Naive thymus-derived CD8-positive, alpha-beta T cell (primary cell): ENCODE data around the gene MYRF. TPM values are rescaled to one million over a fixed set of nuclear protein-coding genes. Genes with fewer than 3 reads are reported as not detected.

Experiments used
- ATAC-seq, 2 donors: fragments of 150-1000 bp; cut with Tn5 transposase in 1 of 2; sonication (Bioruptor Pico), chemical (Tn5 transposase) in 1 of 2; 1 replicate in 1 of 2; 2 replicates in 1 of 2; pipeline ENCODE4 v1.10.0; 2021; ENCODE audit warnings: mild to moderate bottlenecking in 2 of 2, moderate library complexity in 2 of 2
- POLR2A ChIA-PET: fragments of 350-600 bp; sonication (Branson Sonifier 250); formaldehyde crosslinking; loops from one replicate; lab custom pipeline; 2021; ENCODE audit warnings: antibody characterized with exemption; lab: Charles Lee
- DNase-seq, 10 donors: peaks; one replicate each; pipeline versions ENCODE4 v3.0.0 to v3.0.0-alpha.2; 2020 to 2022
- H3K27ac Mint-ChIP-seq, 10 donors: one replicate each; pipeline ENCODE4 v1.8.0; 2020 to 2022; ENCODE audit warnings: mild to moderate bottlenecking in 10 of 10, mixed read lengths in 10 of 10, moderate library complexity in 4 of 10, inconsistent platforms in 1 of 10
- H3K27me3 Mint-ChIP-seq, 5 donors: one replicate each; pipeline ENCODE4 v1.8.0; 2021 to 2022; ENCODE audit warnings: mixed read lengths in 5 of 5
- H3K36me3 Mint-ChIP-seq, 3 donors: one replicate each; pipeline ENCODE4 v1.8.0; 2020 to 2022; ENCODE audit warnings: mixed read lengths in 3 of 3, mild to moderate bottlenecking in 2 of 3, inconsistent platforms in 1 of 3
- H3K4me1 Mint-ChIP-seq, 4 donors: one replicate each; pipeline ENCODE4 v1.8.0; 2021 to 2022; ENCODE audit warnings: mixed read lengths in 4 of 4
- H3K4me3 Mint-ChIP-seq, 10 donors: one replicate each; pipeline ENCODE4 v1.8.0; 2020 to 2022; ENCODE audit warnings: mild to moderate bottlenecking in 10 of 10, mixed read lengths in 10 of 10, moderate library complexity in 6 of 10, inconsistent platforms in 1 of 10
- H3K9me3 Mint-ChIP-seq, 9 donors: one replicate each; pipeline ENCODE4 v1.8.0; 2020 to 2022; ENCODE audit warnings: mixed read lengths in 9 of 9, mild to moderate bottlenecking in 3 of 9, inconsistent platforms in 1 of 9, moderate library complexity in 1 of 9
- polyA plus RNA-seq, 3 donors: library from polyadenylated mRNA; unstranded; fragments of 300-500 nt; fragmentation: Illumina TruSeq; gene quantifications; one replicate each; pipeline ENCODE4 v1.2.3, GENCODE V29; 2021
- total RNA-seq, 8 experiments: library from RNA in 2 of 8; stranded (reverse) in 2 of 8; gene quantifications; one replicate each; pipeline ENCODE4 v1.2.3 and lab custom pipeline; 2021 to 2026

Gene MYRF
- total and polyA plus RNA-seq, 5 experiments from 2014 or later = 0.26 to 0.68 (median 0.49) TPM; not detected in 1

DNA sequence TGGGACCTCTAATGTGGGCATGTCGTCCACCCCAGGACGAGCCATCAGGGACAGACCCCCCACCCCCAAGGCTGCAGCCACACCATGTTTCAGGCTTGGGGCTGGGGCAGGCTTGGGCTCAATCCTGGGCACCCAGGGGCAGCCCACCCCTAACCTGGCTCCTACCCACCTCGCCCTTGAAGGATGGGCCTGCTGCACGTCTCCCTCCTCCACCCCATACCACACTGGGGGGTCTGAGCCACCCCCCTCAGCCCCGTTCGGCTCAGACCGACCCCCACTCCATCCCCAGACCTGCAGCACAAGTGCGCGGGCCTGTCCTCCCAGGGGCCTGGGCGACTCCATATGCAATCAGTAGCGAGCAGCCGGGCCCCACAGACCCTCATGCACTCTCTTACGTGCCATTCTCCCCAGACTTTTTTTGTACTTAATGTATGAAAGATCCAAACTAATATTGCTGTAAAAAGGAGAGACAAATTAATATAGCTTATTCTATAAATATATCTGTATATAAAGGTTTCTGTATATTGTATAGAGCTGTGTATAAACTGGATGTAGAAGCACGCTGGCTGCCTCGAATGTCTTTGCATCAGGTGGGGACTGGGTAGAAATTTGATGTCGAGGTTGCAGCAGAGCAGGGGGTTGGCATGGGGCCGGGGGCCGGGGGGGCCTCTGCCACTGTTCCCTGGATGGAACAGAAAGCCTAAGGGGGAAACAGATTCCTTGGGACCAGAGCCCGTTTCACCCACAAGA, 5.8 kb upstream of the MYRF start:
- POLR2A ChIA-PET = no interaction called here

DNA sequence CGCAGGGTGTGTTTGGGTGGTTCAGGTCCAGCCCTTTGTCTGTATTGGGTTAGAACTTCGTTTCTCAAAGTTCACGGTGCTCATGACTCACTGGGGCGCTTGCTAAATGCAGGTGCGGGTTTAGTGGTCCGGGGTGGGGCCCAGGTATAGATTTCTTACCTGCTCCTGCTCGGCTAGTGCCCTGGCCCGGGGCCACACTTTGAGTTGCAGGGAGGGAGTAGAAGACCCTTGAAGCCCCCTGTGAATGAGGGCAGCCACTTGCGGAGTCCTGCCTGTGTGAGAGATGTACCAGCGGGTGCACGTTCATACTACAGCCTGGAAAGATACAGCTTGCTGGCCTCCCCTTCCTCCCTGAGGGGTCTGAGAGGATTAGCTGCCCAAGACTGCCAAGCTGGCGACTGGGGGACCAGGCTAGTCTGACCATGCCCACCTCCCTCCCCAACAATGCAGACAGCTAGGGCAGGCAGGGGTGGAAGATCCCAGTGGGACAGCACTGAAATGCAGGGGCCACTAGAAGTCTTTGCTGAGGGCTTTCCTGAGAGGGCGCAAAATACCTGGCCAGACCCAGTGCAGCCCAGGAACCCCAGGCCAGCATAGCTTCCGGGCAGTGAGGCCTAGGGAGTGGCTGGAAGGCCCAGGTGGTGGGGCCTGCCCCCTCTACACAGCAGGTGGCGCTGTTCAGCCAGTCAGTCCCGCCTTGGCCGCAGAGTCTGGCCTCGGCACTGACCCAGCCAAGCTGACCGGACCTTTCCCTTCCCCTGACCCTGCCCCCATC, 5.1 kb upstream of the MYRF start:
- POLR2A ChIA-PET = no interaction called here
- H3K27me3 Mint-ChIP-seq = peaks cover 11 to 33% (median 14%) of the 10 kb centered on the region in 5 donors
- no peak overlapping the region for H3K27ac Mint-ChIP-seq
- H3K4me3 Mint-ChIP-seq = no peak overlapping the region
- no peaks in the 10 kb centered on the region for H3K36me3 Mint-ChIP-seq
- peak in 7 of 10 donors; percentile 8 to 43 (median 26) for DNase-seq
- H3K9me3 Mint-ChIP-seq = no peaks in the 10 kb centered on the region
- no peak for ATAC-seq
- H3K4me1 Mint-ChIP-seq = peaks cover 0 to 8% (median 3%) of the 10 kb centered on the region in 4 donors

More for the DNA sequence above, 5.8 kb upstream of the MYRF start:
- peaks cover 0 to 6% (median 0%) of the 10 kb centered on the region in 4 donors for H3K4me1 Mint-ChIP-seq
- no peaks in the 10 kb centered on the region for H3K36me3 Mint-ChIP-seq
- H3K27ac Mint-ChIP-seq = no peak overlapping the region
- no peaks in the 10 kb centered on the region for H3K9me3 Mint-ChIP-seq
- no peak overlapping the region for H3K4me3 Mint-ChIP-seq
- peaks cover 9 to 28% (median 14%) of the 10 kb centered on the region in 5 donors for H3K27me3 Mint-ChIP-seq
- no peak for ATAC-seq
- DNase-seq = no peak

DNA sequence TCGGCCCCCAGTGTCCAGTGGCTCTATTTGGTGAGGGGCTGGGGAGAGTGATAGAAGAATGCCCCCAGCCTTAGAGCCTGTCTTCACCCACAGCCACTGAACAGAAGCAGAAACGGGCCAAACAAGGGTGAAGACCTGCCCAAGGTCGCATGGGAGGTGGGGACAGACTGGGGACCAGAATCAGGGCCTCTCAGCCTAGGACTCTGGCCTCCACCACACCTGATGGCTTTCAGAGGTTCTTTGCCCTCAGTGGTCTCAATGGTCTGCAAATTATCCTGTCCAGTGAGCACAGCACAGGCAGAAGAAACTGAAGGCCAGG, 4.5 kb upstream of the MYRF start:
- H3K4me3 Mint-ChIP-seq = no peak overlapping the region
- H3K9me3 Mint-ChIP-seq = no peaks in the 10 kb centered on the region
- no peaks in the 10 kb centered on the region for H3K36me3 Mint-ChIP-seq
- no peak overlapping the region for H3K27ac Mint-ChIP-seq
- POLR2A ChIA-PET = interaction anchor here (1.6 kb wide), 1 partner anchor 10 kb away, joined by 3 read pairs; no protein-coding TSS in a partner anchor
- no peak for ATAC-seq
- no peak for DNase-seq
- peaks cover 2 to 8% (median 4%) of the 10 kb centered on the region in 4 donors for H3K4me1 Mint-ChIP-seq
- peaks cover 11 to 34% (median 15%) of the 10 kb centered on the region in 5 donors for H3K27me3 Mint-ChIP-seq

DNA sequence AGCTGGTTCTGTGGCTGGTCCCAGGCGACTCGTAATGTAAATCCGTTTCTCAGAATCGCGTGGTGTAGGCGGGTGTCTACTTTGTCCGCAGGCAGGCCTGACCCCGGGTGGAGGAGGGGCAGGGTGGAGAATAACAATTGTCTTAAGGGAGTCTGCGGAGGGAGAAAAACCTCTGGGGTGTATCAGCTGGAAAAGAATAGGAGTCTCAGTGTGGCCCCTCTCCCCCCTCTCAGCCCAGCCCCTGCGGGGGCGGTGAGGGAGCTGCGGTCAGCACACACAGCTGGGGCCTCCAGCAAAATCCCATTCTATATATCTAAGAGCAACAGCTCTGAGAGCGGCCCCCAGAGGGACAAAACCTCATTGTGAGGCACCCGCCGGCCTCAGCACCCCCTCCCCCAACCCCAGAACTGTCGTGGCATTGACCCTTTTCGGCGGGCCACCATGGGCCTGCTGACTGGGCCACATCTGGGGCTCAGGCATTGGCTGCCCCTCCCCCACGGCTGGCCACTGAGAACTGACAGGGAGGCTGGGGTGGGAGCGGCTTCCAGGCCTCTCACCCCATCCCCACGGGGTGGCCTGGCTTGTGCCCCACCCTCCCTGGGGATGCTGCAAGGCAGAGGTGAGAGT, 2.7 kb upstream of the MYRF start:
- H3K27me3 Mint-ChIP-seq = peaks cover 11 to 44% (median 24%) of the 10 kb centered on the region in 5 donors
- no peak overlapping the region for H3K4me3 Mint-ChIP-seq
- no peak overlapping the region for H3K27ac Mint-ChIP-seq

DNA sequence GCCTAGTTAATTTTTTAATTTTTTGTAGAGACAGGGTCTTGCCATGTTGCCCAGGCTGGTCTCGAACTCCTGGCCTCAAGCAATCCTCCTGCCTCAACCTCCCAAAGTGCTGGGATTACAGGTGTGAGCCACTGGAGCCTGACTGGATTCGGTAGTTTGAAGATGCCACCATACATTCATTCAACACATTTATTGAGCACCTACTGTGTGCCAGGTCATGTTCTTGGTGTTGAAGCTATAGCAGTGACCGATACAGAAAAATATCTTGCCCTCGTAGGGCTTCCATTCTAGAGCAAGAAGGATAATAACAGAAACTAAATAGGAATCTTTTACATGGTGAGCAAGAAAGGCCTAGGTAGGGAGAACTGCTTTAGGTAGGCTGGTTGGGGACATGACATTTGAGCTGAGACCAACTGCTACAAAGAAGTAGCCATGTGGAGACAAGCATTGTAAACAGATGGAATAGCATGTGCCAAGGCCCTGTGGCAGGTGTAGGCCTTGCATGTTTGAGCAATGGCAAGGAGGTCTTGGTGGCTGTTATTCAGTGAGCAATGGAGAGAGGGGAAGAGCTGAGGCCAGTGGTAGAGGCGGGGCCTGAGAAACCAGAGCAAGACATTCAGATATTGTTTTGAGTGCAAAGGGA, 1.7 kb upstream of the MYRF start:
- POLR2A ChIA-PET = no interaction called here
- no peak for ATAC-seq

More for the DNA sequence above, 2.7 kb upstream of the MYRF start:
- Mint-ChIP-seq H3K9me3 (no peaks in the 10 kb centered on the region), H3K4me1 (peaks cover 5 to 13% (median 11%) of the 10 kb centered on the region in 4 donors), H3K36me3 (no peaks in the 10 kb centered on the region)
- DNase-seq = no peak
- ATAC-seq = no peak
- POLR2A ChIA-PET = interaction anchor here (1.6 kb wide), 1 partner anchor 11 kb away, joined by 3 read pairs; no protein-coding TSS in a partner anchor

DNA sequence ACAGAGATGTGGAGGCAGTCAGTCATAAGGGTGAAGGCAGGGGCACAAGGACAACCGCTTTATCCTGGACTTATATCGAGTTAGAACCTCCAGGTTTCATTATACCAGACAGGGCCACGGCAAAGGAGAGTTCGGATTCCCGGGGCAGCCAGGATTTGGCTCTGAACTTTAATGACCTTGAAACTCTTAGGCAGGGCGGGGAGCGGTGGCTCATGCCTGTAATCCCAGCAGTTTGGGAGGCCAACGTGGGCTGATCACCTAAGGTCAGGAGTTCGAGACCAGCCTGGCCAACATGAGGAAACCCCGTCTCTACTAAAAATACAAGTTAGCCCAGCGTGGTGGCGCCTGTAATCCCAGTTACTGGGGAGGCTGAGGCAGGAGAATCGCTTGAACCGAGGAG, 1.1 kb upstream of the MYRF start:
- POLR2A ChIA-PET = no interaction called here
- Mint-ChIP-seq H3K27me3 (peaks cover 11 to 44% (median 24%) of the 10 kb centered on the region in 5 donors), H3K4me3 (peak overlapping the region; percentile 26 to 85 (median 72)), H3K36me3 (no peaks in the 10 kb centered on the region), H3K4me1 (peaks cover 11 to 23% (median 14%) of the 10 kb centered on the region in 4 donors), H3K27ac (peak overlapping the region in 2 of 10 donors; percentile 13 to 54), H3K9me3 (no peaks in the 10 kb centered on the region)
- DNase-seq (no peak), ATAC-seq (no peak)

More for the DNA sequence above, 1.7 kb upstream of the MYRF start:
- peaks cover 6 to 16% (median 11%) of the 10 kb centered on the region in 4 donors for H3K4me1 Mint-ChIP-seq
- H3K27me3 Mint-ChIP-seq = peaks cover 11 to 44% (median 24%) of the 10 kb centered on the region in 5 donors
- H3K9me3 Mint-ChIP-seq = no peaks in the 10 kb centered on the region
- no peaks in the 10 kb centered on the region for H3K36me3 Mint-ChIP-seq
- DNase-seq = no peak
- H3K27ac Mint-ChIP-seq = peak overlapping the region in 1 of 10 donors; percentile 13
- peak overlapping the region in 9 of 10 donors; percentile 26 to 83 (median 59) for H3K4me3 Mint-ChIP-seq

DNA sequence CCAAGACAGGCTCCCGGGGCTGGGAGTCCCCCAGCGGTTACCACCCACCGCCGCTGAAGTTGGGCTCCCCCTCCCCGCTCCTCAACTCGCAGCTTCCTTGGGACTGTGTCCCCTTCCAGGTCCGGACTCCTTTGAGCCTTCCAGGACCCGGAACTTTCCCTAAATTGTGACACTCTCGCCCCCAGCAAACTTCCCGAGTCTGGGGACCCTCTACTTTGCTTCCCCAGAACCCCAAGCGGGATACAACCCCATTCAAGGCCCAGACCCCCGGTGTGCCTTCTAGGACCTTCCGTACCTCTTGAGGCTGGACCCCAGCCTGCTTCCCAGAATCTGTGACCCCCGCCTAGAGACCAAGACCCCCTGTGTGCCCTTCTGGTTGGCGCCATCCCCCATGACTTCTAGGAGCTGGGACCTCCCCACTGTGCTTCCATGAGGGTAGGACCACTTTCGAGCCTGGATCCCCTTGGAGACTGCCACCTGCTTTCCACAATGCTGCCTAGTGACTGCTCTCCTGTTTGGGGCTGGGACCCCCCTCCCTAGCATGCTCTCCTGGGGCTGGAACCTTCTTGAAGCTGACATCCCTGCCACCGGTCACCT, 587 bp downstream of the MYRF start:
- H3K9me3 Mint-ChIP-seq = no peaks in the 10 kb centered on the region
- H3K27me3 Mint-ChIP-seq = peaks cover 11 to 43% (median 24%) of the 10 kb centered on the region in 5 donors
- H3K36me3 Mint-ChIP-seq = no peaks in the 10 kb centered on the region
- peak overlapping the region; percentile 65 to 84 (median 76) for H3K4me3 Mint-ChIP-seq
- peaks cover 13 to 30% (median 18%) of the 10 kb centered on the region in 4 donors for H3K4me1 Mint-ChIP-seq
- POLR2A ChIA-PET = no interaction called here
- DNase-seq (no peak), ATAC-seq (peak in 1 of 2 donors; percentile 35)
- peak overlapping the region in 5 of 10 donors; percentile 2 to 66 (median 26) for H3K27ac Mint-ChIP-seq

DNA sequence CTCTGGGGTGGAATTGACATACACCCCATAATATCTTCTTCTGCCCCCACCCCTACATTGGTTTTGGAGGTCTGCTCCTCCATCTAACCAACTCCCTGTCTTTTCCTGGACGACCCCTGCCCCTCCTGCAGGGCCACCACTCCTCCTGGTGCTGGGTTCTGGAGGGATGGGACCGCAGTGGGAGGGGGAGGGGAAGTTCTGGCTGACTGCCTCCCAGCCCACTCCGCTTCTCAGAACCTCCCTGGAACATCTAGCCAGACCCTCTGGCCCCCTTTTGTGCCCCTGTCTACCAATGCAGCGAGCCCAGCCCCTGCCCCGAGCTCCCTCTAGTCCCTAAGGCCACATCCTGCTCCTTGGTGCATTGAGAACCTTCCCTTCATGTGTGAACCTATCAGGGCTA, 1.2 kb downstream of the MYRF start:
- peaks cover 13 to 30% (median 18%) of the 10 kb centered on the region in 4 donors for H3K4me1 Mint-ChIP-seq
- no peak for ATAC-seq
- no peaks in the 10 kb centered on the region for H3K36me3 Mint-ChIP-seq
- H3K27me3 Mint-ChIP-seq = peaks cover 11 to 38% (median 24%) of the 10 kb centered on the region in 5 donors
- peak overlapping the region; percentile 32 to 84 (median 74) for H3K4me3 Mint-ChIP-seq
- H3K9me3 Mint-ChIP-seq = no peaks in the 10 kb centered on the region
- POLR2A ChIA-PET = no interaction called here
- peak overlapping the region in 2 of 10 donors; percentile 26 to 66 for H3K27ac Mint-ChIP-seq
- no peak for DNase-seq

DNA sequence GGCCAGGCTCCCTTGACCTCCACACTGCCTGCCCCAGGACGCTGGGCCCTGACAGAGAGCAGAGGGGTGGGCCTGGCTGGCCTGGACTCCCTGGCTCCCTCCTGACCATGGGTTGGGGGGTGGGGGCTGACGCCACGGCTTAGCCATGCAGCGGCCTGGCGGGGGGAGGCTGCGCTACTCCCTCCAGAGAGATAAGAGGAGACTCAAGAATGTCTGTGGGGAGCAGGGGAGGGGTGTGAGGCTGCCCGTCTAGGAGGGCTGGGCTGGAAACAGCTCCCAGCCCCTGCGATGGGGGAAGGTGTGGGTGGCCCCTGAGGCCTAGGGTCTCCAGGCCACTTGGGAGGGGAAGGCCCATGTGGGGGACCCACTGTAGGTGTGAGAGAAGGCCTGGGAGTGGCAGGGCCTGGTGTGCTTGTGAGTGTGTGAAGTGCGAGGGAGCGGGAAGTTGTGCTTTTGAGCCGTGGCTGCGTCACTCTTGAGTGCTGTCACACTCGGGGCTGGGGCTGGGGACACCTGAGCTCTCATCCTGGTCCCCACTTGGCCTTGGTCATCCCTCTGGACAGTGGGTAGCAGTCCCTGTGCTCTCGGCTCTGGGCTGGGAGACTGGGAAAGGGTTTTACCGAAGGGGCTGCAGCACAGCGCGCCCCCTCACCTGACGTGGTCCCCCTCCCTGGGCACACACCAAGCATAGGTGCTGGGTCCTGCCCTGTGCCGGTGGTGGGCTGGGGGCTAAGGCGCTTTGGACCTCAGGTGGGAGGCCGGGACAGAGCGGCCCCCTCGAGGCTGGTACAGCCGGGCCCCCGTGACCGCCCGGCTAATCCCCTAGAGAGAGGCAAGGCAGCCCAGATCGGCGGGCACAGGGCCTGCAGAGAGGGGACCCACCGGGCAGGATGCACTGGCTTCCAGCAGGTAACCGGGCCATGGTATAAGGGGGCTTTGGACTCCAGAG, 2.4 kb downstream of the MYRF start:
- no peak overlapping the region for H3K27ac Mint-ChIP-seq

DNA sequence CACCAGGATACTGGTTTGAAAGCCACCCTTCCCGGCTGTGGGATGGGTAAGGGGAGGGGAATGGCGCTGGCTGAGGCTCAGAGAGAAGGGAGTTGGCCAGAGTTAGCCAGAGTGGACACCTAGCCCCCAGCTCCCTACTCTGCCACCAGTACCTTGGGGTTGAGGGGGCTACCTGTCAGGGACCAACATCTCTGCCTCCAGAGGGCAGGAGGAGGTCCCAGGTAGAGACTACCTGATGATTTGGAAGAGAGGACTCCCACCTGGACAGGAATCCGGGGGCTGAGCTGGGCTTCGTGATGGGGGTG, 3.7 kb downstream of the MYRF start:
- Mint-ChIP-seq H3K36me3 (no peaks in the 10 kb centered on the region), H3K9me3 (no peaks in the 10 kb centered on the region), H3K4me1 (peaks cover 13 to 30% (median 17%) of the 10 kb centered on the region in 4 donors), H3K27ac (peak overlapping the region in 5 of 10 donors; percentile 34 to 74 (median 63)), H3K27me3 (peaks cover 5 to 21% (median 13%) of the 10 kb centered on the region in 5 donors), H3K4me3 (peak overlapping the region in 3 of 10 donors; percentile 10 to 40 (median 18))
- no peak for DNase-seq
- ATAC-seq = no peak
- POLR2A ChIA-PET = no interaction called here

More for the DNA sequence above, 2.4 kb downstream of the MYRF start:
- Mint-ChIP-seq H3K9me3 (no peaks in the 10 kb centered on the region), H3K4me3 (no peak overlapping the region), H3K27me3 (peaks cover 8 to 32% (median 19%) of the 10 kb centered on the region in 5 donors), H3K4me1 (peaks cover 13 to 30% (median 18%) of the 10 kb centered on the region in 4 donors), H3K36me3 (no peaks in the 10 kb centered on the region)
- ATAC-seq = no peak
- DNase-seq = no peak
- POLR2A ChIA-PET = no interaction called here
